ENCODE measurements around the gene XYLT1. TPM values are rescaled to one million over a fixed set of nuclear protein-coding genes. Genes with fewer than 3 reads are reported as not detected.

XYLT1 gene
- total and polyA plus RNA-seq, 2 of the 8 experiments (the other 6 are each of a cell fraction or from before 2014, with no cell fraction given): 6.6 to 25.4 TPM

DNA sequence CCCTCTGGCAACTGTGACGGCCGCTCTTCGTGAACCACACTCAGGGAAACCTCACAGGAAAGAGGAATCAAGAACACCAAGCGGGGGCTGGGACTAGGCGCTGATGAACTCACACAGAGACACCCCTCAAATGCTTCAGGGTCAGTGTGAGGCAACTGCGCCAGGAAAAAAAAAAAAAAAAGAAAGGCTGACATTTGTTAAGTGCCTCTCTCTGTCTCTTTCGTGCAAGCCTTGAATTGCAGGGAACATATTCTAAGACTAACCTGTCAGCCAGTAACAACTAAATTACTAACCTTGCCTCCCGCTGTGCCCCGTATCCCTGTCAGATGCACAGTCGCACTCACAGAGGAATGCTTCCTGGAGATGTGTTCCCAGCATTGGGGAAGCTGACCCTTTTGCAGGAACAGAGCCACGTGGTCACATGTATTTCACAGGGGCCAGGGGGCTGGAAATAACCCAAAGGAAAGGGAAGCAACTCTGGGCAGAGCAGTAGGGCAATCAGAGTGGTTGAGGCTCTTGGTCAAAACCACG, 247.8 kb downstream of the XYLT1 start:
- Histone ChIP-seq H3K79me2 (ENCODE audit: control insufficient read depth in 1 of 2, insufficient read depth in 2 of 2, low read length in 2 of 2) (no peaks in the 10 kb centered on the region), H4K91ac (replicated peaks; ENCODE audit: insufficient read length, low read length) (no peak overlapping the region), H3K36me3 (ENCODE audit: control insufficient read depth in 2 of 4, insufficient read depth in 4 of 4, low read length in 3 of 4) (no peaks in the 10 kb centered on the region), H3K4ac (replicated peaks; ENCODE audit: insufficient read length, low read depth, low read length) (no peak overlapping the region), H3K56ac (replicated peaks; ENCODE audit: insufficient read length, low read depth, low read length) (no peak overlapping the region), H3K23ac (ENCODE audit: insufficient read length) (no peak overlapping the region), H3K4me2 (ENCODE audit: insufficient read depth in 1 of 2, low read depth in 2 of 2, low read length in 2 of 2) (no peak overlapping the region), H3K9ac (replicated peaks in 1 of 4; ENCODE audit: extremely low read depth in 1 of 4, low read depth in 3 of 4, low read length in 3 of 4) (no peak overlapping the region; a peak in 1 of 7 replicates), H3K27ac (ENCODE audit: low read depth, low read length) (no peak overlapping the region), H3K27me3 (replicated peaks in 1 of 4; ENCODE audit: control insufficient read depth in 3 of 4, extremely low read depth in 1 of 4, insufficient read depth in 3 of 4, low read length in 3 of 4) (no peaks in the 10 kb centered on the region), H4K20me1 (replicated peaks in 1 of 2; ENCODE audit: control insufficient read depth in 1 of 2, insufficient read depth in 2 of 2, low read length in 2 of 2) (no peaks in the 10 kb centered on the region), H2AFZ (ENCODE audit: low read length) (no peak overlapping the region), H3K4me3 (ENCODE audit: extremely low read depth in 1 of 4, insufficient read depth in 2 of 4, low read depth in 3 of 4, low read length in 4 of 4) (no peak overlapping the region), H2BK12ac (ENCODE audit: low read depth, low read length) (no peak overlapping the region), H2BK120ac (replicated peaks; ENCODE audit: low read depth, low read length) (no peak overlapping the region), H3K23me2 (ENCODE audit: low read depth, low read length) (0 out of 2 replicates have a peak, but pooled peaks cover 2% of the 10 kb centered on the region), H2BK15ac (ENCODE audit: low read length) (no peak overlapping the region), H2AK5ac (ENCODE audit: low read depth, low read length) (no peak overlapping the region), H2BK20ac (ENCODE audit: low read length) (no peak overlapping the region), H4K5ac (ENCODE audit: insufficient read length, low read depth, low read length) (no peak overlapping the region), H3K18ac (ENCODE audit: extremely low read depth, low read length) (no peak overlapping the region), H3K79me1 (ENCODE audit: low read depth, low read length) (peaks cover 2% of the 10 kb centered on the region; the same call in 1 of the 2 replicates), H2BK5ac (ENCODE audit: low read depth, low read length) (no peak overlapping the region), H3K9me3 (ENCODE audit: insufficient read depth in 2 of 2, low read depth in 1 of 2, low read length in 1 of 2) (no peaks in the 10 kb centered on the region), H3K4me1 (replicated peaks in 1 of 4; ENCODE audit: control insufficient read depth in 3 of 4, insufficient read depth in 4 of 4, low read length in 3 of 4) (peaks cover 0 to 20% (median 0%) of the 10 kb centered on the region in 4 experiments; a peak in 2 of 7 replicates), H3K14ac (ENCODE audit: insufficient read length) (no peak overlapping the region), H4K8ac (ENCODE audit: extremely low read depth, insufficient read depth, low read length) (no peak overlapping the region; the same call in 1 of the 2 replicates)
- WGBS, 2 experiments (ENCODE audit: extremely low coverage in 1 of 2, insufficient coverage in 1 of 2, insufficient read length in 1 of 2, insufficient replicate concordance in 2 of 2, low coverage in 1 of 2, low lambda C conversion rate in 2 of 2, missing lambda C conversion rate in 1 of 2): 84% methylated on average over 12 of the region's 12 CpGs; no CpG with 5 or more reads in 1 of the 2 experiments
- ChIA-PET CTCF (ENCODE audit: partially characterized antibody) (interaction anchor here (0.7 to 1.3 kb wide), 3 partner anchors 11 to 143 kb away, joined by 3 to 4 read pairs (median 4); no protein-coding TSS in a partner anchor), POLR2A (ENCODE audit: partially characterized antibody) (no interaction called here)
- DNase-seq (ENCODE audit: low read depth in 1 of 2, low spot score in 2 of 2) (no peak), FAIRE-seq (no peak)
- TF ChIP-seq NRF1 (IDR thresholded peaks at IDR 0.05; ENCODE audit: low read depth, low read length): no peak

Measured in H1 (cell line).